Rectal smooth muscle tissue (tissue), 1 donor: Measurements from ENCODE around the gene ZNF570.
A peak's percentile ranks its signal among the peaks of the same experiment; 100 is the strongest.

Experiments used
- H3K27ac ChIP-seq: one replicate; pipeline ENCODE4 v1.7.0; 2013; ENCODE audit warnings: low read depth, low read length, inconsistent platforms
- H3K27me3 ChIP-seq: one replicate; pipeline ENCODE4 v1.7.0; 2013; ENCODE audit warnings: low read length; ENCODE audit not compliant: control insufficient read depth, insufficient read depth
- H3K36me3 ChIP-seq: one replicate; pipeline ENCODE4 v1.7.0; 2013; ENCODE audit warnings: low read length; ENCODE audit not compliant: control insufficient read depth, insufficient read depth
- H3K4me1 ChIP-seq: one replicate; pipeline ENCODE4 v1.7.0; 2013; ENCODE audit warnings: low read length; ENCODE audit not compliant: control insufficient read depth, insufficient read depth
- H3K4me3 ChIP-seq: one replicate; pipeline ENCODE4 v1.7.0; 2013; ENCODE audit warnings: low read length
- H3K9ac ChIP-seq: one replicate; pipeline ENCODE4 v1.7.0; 2013; ENCODE audit warnings: low read length

The ZNF570 gene

DNA sequence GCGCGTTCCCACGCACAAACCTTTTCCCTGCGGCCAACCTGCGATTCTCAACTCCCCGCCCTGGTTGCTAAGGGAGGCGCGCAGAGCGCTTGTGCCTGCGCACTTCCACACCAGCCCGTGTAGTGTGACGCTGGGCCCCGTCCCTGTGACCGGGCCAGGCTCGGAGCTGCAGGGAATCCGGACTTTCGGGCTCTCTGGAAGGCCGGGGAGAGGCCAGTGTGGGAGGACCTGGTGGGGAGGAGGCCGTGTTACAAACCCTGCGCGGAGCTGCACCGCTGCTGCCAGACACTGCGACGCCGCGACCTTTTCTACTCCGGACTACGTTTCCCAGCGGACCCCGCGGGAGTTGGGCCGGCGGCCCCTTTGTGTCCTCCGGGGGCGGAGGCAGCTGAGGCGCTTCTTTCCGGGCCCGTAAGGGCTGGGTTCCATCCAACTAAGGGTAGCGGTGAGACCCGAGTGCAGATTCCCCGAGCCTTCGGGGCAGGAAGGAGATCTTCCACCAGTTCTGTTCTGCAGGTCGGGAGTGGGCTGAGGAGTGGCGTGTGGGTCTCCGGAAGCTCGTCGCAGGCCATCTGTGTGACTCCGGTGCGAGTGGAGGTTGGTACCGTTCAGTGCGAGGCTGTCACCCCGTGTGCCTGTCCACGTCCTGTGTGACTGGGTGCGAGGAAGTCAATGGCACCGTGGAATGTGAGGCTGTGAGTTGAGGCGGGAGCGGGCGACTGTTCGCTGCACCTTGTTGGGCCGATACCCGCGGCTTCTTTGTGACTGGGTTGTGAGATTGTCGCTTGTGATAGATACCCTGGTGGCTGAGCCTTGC is at the start of gene ZNF570:
Gene ZNF570, plus strand, starts transcription at position 396 of the 817 bp plus-strand sequence. CDS start 999 bp downstream, outside the sequence.
- Histone ChIP-seq H3K27ac (peak within 1 kb of the TSS; percentile 88), H3K9ac (peak within 1 kb of the TSS; percentile 78)

DNA sequence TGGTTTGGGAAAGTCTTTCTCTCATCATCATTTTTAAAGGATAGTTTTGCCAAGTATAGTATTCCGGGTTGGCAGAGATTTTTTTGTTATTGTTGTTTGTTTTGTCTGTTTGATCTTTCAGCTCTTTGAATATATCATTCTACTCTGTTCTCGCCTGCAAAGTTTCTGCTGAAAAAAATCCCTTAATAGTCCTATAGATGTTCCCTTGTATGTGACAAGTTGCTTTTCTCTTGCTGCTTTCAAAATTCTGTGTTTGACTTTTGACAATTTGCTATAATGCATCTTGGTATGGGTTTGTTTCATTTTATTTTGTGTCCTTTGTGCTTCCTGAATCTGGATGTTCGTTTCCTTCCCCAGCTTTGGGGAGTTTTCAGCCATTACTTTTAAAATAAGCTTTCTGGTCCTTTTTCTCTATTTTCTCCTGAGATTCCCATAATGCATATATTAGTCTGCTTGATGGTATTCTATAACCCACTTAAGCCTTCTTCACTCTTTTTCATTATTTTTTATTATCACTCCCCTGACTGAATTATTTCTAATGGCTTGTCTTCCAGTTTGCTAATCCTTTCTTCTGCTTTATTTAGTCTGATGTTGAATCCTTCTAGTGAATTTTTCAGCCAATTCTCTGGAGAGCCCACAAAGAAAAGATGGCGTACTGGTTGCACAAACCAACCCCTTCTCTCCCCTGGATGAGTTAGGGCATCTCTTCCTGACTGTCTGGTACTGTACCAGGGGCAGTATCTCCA is 16.5 kb upstream of the ZNF570 start:
- H3K27me3 ChIP-seq, result no peaks in the 10 kb centered on the region
- H3K36me3 ChIP-seq, result peaks cover 9% of the 10 kb centered on the region
- H3K4me3 ChIP-seq, result no peak overlapping the region
- no peak overlapping the region for H3K9ac ChIP-seq
- no peaks in the 10 kb centered on the region for H3K4me1 ChIP-seq
- no peak overlapping the region for H3K27ac ChIP-seq

More for the DNA sequence above, at the start of gene ZNF570:
- Histone ChIP-seq H3K27me3 (no peaks in the 10 kb centered on the region), H3K4me3 (peak within 1 kb of the TSS; percentile 62), H3K4me1 (no peaks in the 10 kb centered on the region), H3K36me3 (peaks cover 3% of the 10 kb centered on the region)

DNA sequence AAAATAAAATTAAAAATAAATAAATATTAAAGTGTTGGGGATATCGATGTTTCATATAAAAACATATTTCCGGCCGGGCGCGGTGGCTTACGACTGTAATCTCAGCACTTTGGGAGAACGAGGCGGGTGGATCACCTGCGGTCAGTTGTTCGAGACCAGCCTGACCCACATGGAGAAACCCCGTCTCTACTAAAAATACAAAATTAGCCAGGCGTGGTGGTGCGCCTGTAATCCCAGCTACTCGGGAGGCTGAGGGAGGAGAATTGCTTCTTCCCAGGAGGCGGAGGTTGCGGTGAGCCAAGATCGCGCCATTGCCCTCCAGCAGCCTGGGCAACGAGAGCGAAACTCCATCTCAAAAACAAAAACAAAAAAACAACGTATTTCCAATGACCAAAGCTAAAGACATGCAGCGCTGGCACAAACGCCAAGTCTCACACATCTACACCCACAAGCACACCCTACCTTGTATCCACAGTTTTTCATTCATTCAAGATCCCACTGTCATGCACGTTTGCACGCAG is 2.8 kb upstream of the ZNF570 start:
- Histone ChIP-seq H3K27ac (peak overlapping the region; percentile 86), H3K36me3 (peaks cover 7% of the 10 kb centered on the region), H3K9ac (peak overlapping the region; percentile 71), H3K27me3 (no peaks in the 10 kb centered on the region), H3K4me3 (peak overlapping the region; percentile 96), H3K4me1 (no peaks in the 10 kb centered on the region)

DNA sequence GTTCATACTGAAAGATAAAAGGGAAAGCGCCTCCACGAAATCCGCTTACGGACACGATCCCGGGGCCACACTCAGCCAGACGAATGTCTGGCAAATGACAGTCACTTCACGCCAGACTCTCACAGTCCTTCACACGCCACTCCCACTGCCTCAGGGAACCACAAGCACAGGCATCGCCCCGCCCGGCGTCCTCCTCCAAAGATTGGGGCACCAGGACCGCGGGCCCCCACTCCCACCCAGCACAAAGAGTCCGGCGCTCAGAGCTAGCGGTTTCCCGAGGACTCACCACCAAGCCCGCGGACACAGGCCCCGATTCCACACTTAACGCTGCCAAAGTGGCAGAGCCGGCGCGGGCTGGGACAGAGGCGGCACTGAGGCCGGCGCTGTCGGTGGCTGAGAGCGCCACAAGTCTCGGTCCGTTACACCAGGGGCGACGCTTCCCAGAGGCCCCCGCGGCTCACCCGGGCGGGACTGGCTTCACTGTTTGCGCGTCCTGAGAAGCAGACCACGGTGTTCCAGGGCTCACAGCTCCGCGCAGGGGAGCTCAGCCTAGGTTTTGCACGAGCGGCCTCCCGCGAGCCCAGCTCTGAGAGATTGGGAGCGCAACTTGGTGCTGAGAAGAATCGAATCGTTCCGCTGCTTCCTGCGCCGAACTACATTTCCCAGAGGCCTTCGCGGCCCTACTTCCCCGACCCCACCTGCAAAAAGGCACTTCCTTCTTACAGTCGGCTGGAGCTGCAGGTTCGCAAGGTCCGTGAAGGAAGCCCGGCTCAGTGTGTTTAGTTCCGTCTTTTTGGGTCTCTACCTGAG is 2.2 kb upstream of the ZNF570 start, which contains the start of gene ZNF569:
Gene ZNF569, minus strand, starts transcription at position 647 of the 810 bp plus-strand sequence. CDS start 22,523 bp downstream, outside the sequence.
- no peaks in the 10 kb centered on the region for H3K27me3 ChIP-seq
- H3K4me1 ChIP-seq, result no peaks in the 10 kb centered on the region
- peak within 1 kb of the TSS; percentile 96 for H3K4me3 ChIP-seq
- H3K9ac ChIP-seq, result peak within 1 kb of the TSS; percentile 71
- H3K27ac ChIP-seq, result peak within 1 kb of the TSS; percentile 88
- H3K36me3 ChIP-seq, result peaks cover 4% of the 10 kb centered on the region

DNA sequence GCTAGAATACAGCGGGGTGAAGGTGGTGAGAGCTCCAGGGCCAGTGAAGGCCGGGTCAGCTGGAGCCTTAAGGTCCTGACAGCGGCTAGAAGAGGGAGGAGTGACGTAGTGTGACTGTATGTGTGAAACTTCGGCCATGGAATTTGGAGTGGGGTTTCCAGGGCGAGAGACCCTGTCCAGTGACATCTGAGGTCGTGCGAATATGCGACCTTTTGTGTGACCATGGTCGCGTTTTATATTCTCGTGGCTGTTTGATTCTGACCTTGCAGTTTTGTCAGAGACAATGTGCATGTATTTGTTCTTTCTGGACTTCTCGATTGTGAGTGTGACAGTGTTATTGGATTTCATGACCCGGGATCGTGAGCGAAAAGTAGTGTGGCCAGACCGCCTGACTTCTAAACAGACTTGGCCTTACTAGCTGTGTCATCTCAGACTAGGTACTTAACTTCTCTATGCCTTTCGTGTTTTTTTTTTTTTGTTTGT is 1.5 kb upstream of the ZNF570 start:
- Histone ChIP-seq H3K4me1 (no peaks in the 10 kb centered on the region), H3K27ac (peak overlapping the region; percentile 86), H3K27me3 (no peaks in the 10 kb centered on the region), H3K9ac (no peak overlapping the region), H3K36me3 (peaks cover 3% of the 10 kb centered on the region), H3K4me3 (peak overlapping the region; percentile 96)

DNA sequence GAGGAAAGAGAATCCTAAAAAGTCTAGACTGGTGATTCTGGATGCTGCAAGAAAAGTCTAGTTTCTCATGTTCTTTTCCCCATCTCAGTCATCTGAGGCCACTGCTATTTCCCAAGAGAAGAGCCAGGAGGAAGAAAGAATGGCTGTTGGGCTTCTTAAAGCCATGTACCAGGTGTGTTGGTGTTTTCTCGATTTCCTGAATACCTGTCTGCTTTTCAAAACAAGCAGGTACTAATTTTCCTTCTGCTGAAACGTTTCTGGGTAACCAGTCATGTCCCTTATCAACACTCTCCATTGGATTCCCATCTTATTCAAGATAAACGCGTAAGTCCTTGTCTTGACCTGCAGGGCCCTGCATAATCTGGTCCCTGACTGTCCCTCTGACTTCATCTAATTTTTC is 1.1 kb downstream of the ZNF570 start:
- Histone ChIP-seq H3K4me1 (no peaks in the 10 kb centered on the region), H3K4me3 (peak overlapping the region; percentile 62), H3K27ac (no peak overlapping the region), H3K27me3 (no peaks in the 10 kb centered on the region), H3K36me3 (peaks cover 3% of the 10 kb centered on the region), H3K9ac (no peak overlapping the region)

DNA sequence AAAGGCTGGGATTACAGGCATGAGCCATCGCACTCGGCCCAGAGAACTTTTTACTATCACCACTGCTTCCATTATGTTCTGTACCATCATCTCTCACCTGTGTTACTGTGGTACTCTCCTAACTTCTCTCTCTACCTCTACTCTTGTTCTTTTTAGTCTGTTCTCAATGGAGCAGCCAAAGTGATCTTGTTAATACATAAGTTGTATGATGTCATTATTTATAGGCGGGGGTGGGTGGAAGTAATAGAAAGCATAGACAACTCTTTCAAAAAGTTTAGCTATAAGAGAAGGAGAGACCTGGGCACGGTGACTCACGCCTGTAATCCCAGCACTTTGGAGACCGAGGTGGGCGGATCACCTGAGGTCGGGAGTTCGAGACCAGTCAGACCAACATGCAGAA is 3.0 kb downstream of the ZNF570 start:
- H3K36me3 ChIP-seq, result peaks cover 17% of the 10 kb centered on the region
- H3K4me1 ChIP-seq, result no peaks in the 10 kb centered on the region
- no peak overlapping the region for H3K4me3 ChIP-seq
- no peak overlapping the region for H3K9ac ChIP-seq
- no peak overlapping the region for H3K27ac ChIP-seq
- no peaks in the 10 kb centered on the region for H3K27me3 ChIP-seq

DNA sequence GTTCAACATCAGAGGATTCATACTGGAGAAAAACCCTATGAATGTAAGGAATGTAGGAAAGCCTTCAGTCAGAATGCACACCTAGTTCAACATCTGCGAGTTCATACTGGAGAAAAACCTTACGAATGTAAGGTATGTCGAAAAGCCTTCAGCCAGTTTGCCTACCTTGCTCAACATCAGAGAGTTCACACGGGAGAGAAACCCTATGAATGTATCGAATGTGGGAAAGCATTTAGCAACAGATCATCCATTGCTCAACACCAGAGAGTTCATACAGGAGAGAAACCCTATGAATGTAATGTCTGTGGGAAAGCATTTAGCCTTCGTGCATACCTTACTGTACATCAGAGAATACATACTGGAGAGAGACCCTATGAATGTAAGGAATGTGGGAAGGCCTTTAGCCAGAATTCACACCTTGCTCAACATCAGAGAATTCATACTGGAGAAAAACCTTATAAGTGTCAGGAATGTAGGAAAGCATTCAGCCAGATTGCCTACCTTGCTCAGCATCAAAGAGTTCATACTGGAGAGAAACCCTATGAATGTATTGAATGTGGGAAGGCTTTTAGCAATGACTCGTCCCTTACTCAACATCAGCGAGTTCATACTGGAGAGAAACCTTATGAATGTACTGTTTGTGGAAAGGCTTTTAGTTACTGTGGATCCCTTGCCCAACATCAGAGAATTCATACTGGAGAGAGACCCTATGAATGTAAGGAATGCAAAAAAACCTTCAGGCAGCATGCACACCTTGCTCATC is 15.4 kb downstream of the ZNF570 start:
- Histone ChIP-seq H3K27me3 (no peaks in the 10 kb centered on the region), H3K9ac (no peak overlapping the region), H3K36me3 (peaks cover 33% of the 10 kb centered on the region), H3K27ac (no peak overlapping the region), H3K4me1 (no peaks in the 10 kb centered on the region), H3K4me3 (peak overlapping the region; percentile 25)

DNA sequence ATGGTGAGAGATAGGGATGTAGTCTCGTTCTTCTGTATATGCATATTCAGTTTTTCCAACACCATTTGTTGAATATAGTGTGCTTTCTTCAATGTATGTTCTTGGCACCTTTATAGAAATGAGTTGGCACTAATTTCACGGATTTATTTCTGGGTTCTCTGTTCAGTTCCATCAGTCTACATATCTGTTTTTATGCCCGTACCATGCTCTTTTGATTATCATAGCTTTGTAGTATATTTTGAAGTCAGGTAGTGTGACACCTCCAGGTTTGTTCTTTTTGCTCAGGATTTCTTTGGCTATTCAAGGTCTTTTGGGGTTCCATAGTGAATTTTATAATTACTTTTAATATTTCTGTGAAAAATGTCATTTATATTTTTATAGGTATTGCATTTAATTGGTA is 23.1 kb downstream of the ZNF570 start:
- Histone ChIP-seq H3K36me3 (no peaks in the 10 kb centered on the region), H3K27me3 (no peaks in the 10 kb centered on the region)

DNA sequence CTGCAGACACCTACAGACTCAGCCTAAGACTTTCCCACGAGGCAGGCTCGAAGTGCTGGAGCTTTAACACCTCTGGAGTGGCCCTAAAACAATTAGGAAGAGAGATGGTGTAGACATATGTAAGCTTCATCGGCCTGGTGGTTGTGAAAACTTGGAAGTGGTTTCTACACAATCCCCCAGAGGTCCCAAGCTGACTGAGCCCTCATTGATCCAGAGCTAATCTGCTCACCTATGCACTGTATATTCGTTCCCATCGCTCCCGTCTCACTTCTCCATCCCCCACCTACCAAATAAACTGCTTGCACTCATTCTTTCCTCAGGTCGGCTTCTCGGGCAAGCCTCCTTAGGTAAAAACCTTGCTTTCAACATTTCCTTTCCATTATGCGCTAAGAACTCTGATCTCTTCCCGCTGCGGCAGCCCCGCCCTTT is 36.8 kb downstream of the ZNF570 start:
- no peaks in the 10 kb centered on the region for H3K36me3 ChIP-seq
- H3K27ac ChIP-seq, result peak overlapping the region; percentile 98
- peaks cover 6% of the 10 kb centered on the region for H3K4me1 ChIP-seq
- no peaks in the 10 kb centered on the region for H3K27me3 ChIP-seq
- H3K9ac ChIP-seq, result peak overlapping the region; percentile 77
- H3K4me3 ChIP-seq, result peak overlapping the region; percentile 96

More for the DNA sequence above, 23.1 kb downstream of the ZNF570 start:
- Histone ChIP-seq H3K4me1 (no peaks in the 10 kb centered on the region), H3K27ac (no peak overlapping the region), H3K4me3 (no peak overlapping the region), H3K9ac (no peak overlapping the region)
